ENCODE measurements around the gene GRAMD1B.
"Not testable (repeated sequence)": the region's sequence is repeated elsewhere in the genome, so short reads cannot be mapped to it uniquely, and the experiment has no call there.

Gene GRAMD1B

DNA sequence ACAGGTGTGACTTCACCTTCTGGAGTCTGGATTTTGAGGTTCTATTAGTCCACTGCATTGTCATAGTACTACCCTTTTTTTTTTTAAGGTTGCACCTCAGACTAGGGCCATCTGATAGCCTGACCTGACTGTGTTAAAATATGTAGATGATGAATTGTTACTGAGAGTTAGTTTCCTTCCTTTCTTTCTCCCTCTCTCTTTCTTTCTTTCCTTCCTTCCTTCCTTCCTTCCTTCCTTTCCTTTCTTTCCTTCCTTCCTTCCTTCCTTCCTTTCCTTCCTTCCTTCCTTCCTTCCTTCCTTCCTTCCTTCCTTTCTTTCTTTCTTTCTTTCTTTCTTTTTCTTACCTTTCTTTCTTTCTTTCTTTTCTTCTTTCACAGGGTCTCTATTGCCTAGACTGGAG is 83.2 kb downstream of the GRAMD1B start:
- DNase-seq = not testable (repeated sequence)

DNA sequence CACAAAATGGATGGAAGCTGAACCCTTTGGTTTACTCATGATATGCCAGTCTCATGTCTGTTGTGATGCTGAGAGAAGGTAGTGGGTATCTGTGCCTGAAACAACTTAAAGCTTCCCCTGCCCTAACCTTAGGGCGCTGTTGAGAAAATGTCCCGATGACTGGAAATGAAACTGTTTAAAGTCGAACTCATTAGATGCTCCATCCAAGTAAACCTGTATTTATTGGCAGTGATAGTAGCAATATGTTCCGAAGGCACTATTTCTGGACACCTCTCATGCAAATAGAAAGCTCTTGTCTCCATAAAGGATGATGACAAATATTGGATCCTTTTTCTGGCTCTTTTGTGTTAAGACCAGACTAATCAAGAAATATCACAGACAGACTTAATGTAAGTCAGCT is 86.2 kb downstream of the GRAMD1B start:
- DNase-seq = no peak

DNA sequence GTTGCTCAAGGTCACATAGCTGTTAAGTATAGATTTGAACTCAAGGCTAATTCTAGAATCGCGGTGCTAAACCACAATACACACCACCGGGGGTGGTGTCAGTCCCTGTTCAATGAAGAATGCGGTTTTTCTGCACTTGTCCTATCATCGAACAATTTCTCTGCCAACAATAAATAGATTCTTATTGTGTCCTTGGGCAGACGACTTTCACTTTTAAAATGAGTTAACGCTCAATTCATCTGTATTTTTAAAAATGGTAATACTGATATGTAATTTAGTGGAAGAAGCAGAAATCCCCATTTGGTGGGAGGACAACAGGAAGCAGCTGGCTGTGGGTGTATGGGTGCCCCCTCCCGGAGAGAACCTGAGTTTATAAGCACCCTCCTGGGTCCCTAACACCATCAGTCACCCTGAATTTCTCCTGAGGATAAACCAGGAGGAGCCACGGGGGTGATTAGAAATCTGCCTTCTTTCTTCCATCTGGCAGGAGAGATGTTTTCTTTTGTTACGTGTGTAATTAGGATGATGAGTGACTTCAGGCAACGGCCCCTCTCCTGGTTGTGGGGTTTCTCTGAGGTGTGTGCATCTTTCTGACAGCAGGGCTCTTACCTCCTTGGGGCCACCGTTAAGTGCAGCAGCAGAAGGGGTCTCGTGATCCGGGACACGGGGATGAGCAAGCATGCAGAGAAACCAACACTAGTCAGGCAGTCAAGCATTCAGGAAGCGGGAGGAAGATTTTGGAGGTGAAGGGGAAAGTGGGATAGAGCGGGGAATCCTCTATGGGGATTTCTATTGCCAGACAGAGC is 87.7 kb downstream of the GRAMD1B start:
- no peak for DNase-seq

DNA sequence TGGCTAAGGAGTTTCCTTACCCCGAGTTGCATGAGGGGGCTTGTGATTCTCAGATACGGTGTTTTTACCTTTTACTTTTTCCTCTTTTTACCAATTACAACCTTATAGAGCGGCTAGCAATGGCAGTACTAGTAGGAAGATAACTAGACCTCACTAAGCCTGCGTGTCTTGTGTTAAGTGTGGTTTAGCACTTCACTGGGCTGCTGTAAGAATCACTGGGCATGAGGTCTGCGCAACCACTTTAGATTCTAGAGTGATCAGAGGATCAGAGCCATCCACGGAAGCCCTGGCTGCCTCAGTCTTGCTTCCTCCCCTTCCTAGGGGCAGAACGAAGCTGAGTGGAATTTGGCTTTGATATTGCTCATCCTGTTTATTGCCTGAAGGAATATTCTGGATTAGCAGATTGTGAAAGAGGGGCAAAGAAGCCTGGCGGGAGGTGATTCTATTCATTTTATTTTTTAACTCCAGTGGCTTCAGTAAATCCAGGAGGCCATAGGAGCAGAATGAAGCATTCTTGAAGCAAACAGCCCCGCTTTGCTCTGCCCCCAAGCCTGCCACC is 88.5 kb downstream of the GRAMD1B start:
- DNase-seq = no peak

DNA sequence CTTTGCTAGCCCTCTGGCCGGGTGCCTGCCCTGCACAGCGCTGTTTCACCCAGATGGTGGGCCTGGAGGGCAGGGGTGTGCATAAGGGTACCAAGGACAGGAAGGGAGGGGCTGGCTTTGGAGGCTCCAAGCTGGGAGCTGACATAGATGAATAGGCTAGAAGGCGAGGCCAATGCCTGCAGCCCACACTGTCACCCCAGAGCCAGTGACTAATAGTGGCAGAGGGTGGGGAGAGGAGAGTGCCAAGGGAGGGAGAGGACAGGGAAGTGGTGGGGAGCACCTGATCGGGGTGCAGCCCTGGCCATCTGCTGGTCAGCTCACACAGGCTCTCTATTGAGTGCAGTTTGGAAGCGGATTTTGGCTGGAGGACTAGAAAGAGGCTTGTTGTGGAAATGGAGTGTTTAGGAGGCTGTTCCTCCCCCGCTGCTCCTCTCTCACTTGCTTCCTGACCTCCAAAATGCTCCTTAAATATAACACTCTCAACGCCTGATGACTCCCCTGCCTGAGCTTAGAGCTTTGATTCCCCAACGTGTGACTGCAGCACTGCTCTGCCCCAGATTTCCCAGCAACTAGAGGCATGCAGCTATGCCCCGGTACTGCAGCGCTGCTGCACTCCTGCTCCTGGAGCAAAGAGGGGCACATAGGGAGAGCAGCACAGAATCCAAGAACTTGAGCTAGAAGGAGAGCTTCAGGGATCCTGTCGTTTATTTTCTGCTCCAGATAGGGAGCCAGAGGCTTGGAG is 89.2 kb downstream of the GRAMD1B start:
- DNase-seq = no peak

GRCh38 chr11:123519797-123520193 is 89.7 kb downstream of the GRAMD1B start:
- no peak for DNase-seq

- DNase-seq = not testable (repeated sequence)
Measured at GRCh38 chr11:123520476-123520875, 90.4 kb downstream of the GRAMD1B start.

DNA sequence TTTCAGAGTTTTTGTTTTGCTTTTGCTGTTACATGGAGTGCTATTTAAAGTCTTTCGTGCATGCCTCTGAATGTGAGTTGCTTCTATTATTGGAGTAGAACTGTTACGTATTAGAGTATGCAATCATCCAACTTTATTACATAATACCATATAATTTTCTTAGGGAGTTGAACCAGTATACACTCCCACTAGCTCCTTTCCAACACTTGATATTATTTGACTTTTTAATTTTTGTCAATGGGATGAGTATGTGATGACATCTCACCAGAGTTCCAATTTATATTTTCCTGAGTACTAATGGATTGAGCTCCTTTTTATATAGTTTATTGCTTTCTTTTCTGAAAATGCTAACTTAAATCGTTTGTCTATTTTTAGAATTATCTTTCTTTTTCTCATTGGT is 90.9 kb downstream of the GRAMD1B start:
- no peak for DNase-seq

- no peak for DNase-seq
Measured at GRCh38 chr11:123521930-123522329, 91.9 kb downstream of the GRAMD1B start.

GRCh38 chr11:123523539-123523938 is 93.5 kb downstream of the GRAMD1B start:
- DNase-seq = no peak

DNA sequence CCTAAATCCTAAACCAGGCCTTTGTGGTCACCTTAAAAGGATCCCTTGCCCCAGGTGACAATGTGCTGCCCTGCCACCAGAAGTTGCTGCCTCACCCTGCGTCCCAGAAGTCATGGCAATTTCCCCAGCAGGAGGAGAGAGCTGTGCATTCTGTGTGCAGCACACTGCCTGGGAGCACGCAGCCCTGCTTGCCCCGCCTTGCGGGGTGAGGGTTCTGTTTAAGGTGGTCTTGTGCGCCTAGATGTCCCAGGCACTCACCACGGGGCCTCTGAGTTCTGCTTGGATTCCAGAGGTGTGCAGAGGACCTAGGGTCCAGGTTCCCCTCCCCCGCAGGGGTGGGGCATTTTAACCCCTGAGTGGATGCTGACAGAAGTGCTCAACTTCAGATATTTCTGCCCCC is 95.0 kb downstream of the GRAMD1B start:
- DNase-seq = no peak

- no peak for DNase-seq
Measured at GRCh38 chr11:123525511-123525918, 95.4 kb downstream of the GRAMD1B start.

DNA sequence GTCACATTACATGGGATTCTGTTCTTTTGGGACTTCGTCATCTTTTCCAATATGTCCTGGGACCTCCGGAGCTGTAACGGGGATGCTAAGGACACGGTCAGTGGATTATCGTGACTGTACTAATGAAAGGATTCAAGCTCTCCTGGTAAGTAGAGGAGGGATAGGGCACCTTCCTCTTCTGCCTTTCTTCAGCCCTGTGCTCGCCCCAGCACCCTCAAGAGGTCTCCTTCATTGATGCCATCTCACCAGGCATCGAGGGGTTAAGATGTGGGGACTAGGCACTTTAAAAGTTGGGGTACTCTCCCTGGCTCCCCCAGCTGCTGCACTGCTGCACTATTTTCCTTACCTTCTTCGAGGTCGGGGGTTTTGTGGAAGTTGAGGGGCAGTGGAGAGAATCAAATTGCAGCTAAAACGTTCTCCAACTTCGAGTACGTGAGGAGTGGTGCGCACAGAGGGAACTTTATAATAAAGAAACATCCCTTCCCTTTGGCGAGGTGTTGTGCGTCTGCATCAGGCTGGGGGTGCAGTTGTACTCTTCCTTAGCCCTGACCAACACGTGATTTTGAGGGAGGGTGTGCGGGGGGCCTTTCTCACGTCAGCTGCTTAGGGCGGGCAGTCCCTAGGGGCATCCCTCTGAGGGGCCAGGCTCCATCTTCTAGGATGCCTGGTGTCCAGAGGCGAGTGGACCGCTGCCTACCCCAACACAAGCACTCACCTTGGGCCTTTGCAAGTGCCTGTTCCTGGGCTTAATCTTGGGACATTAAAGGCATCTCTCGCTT is 96.1 kb downstream of the GRAMD1B start:
- DNase-seq = no peak

- no peak for DNase-seq
Measured at GRCh38 chr11:123526918-123527317, 96.8 kb downstream of the GRAMD1B start.

GRCh38 chr11:123527526-123527925 is 97.5 kb downstream of the GRAMD1B start:
- no peak for DNase-seq

DNA sequence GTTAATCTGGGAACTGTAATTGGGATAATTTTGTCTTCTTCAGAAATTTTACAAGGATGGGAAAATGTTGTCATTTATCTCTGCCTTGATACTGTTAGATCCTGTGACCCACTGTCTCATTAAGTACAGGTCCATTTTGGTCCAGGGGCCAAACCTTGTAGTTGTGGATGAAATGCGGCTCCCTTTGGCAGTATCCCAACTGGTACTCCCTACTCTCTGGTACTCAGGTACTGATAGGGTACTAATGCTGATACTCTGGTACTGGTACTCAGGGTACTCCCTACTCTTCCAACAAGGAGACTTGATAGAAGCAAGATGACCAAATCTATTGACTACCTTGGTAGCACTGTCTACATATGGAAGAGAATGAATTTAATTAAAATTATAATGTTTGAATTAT is 97.9 kb downstream of the GRAMD1B start:
- DNase-seq = no peak

DNA sequence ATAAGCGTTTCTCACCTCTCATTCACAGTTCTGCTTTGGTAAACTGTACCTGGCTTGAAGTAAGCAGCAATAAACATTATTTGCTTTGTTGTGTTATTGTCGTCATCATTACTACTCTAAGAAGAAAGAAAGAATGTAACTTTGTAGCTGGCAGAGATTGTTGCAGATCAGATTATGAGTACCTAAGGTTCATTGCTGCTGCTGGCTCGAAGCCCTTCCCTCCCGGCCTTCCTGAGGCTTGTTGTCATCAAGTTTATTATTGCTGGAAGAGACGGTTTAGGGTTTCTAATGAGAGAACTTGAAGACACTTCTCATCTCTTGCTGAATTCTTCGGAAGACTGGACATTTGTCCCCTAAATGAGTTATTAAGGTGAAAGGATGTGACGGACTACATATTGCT is 101.3 kb downstream of the GRAMD1B start:
- no peak for DNase-seq

GRCh38 chr11:123532131-123532530 is 102.1 kb downstream of the GRAMD1B start:
- DNase-seq = no peak

DNA sequence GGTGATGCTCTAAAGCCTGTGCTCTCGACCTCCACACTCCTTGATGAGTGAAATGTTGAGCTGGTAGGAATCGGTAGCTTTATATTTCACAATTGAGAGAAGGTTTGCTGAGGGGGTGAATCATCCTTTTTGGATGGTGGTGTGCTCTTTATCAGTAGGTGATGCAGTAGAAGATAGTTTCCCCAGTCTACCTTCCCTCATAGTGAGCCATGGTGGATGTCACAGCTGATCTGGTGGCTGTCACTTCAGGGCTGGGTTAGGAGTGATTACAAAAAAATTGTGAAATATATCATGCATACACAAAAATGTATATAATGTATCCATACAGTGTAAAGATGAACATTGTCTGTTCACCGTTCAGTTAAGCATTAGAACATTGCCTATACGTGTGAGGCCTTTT is 105.3 kb downstream of the GRAMD1B start:
- DNase-seq = no peak

DNA sequence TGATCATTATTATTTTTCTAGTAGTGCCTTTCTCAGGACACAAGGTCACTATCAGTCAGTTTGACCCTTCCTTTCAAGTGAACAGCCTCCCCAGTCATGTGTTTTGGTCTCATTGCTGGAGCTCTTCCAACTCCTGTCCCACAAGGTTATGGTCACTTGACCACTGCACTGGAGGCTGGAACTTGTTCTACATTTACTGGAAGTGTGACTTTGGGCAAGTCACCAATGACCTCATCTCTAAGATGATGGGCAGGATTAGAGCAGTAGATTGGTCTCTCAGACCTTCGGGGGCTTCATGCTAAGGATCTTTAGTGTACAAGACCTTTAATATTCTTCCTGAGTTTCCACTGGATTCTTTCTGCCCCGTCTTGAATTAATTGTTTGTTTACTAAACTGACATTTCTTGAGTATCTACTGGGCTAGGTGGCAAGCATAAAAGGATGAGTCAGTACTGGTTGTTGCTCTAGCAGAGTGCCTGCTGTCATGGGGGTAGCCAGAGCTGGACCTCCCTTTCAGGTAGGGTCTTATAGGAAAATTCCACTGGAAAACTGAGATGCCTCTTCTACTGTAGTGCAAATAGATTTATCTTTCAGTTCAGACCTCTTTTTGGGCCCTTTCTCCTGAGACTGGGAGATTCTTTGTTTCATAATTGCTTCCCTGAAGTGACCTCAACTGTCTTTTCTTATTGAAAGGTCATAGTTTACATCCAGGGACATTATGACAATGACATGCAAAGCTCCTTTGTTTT is 106.8 kb downstream of the GRAMD1B start:
- DNase-seq = no peak

- no peak for DNase-seq
Measured at GRCh38 chr11:123537726-123538125, 107.7 kb downstream of the GRAMD1B start.

GRCh38 chr11:123543797-123544196 is 113.7 kb downstream of the GRAMD1B start:
- DNase-seq = no peak

Measured in activated CD4-positive, alpha-beta T cell treated with anti-CD3 and anti-CD28 coated beads, Interleukin-2, amount 50 U/mL, for 4 hours (primary cell).